GM18861 (cell line): ENCODE results near the gene PAF1.
"Not testable (repeated sequence)": the region's sequence is repeated elsewhere in the genome, so short reads cannot be mapped to it uniquely, and the experiment has no call there.

Source experiments
- ATAC-seq: cut with Tn5 transposase; IDR thresholded peaks from one replicate; pipeline ENCODE4 v1.9.1; 2021; ENCODE audit not compliant: unreplicated experiment

PAF1 gene

GRCh38 chr19:39356647-39357046, 34.3 kb downstream of the PAF1 start:
- no peak for ATAC-seq

GRCh38 chr19:39356073-39356472, 34.8 kb downstream of the PAF1 start:
- ATAC-seq, result no peak

- no peak for ATAC-seq
Observed at GRCh38 chr19:39355253-39355652, 35.7 kb downstream of the PAF1 start.

GRCh38 chr19:39352381-39353255, 38.3 kb downstream of the PAF1 start:
- no peak for ATAC-seq

GRCh38 chr19:39351537-39352064, 39.3 kb downstream of the PAF1 start:
- ATAC-seq, result peak; percentile 62

GRCh38 chr19:39350156-39350555, 40.8 kb downstream of the PAF1 start:
- no peak for ATAC-seq

GRCh38 chr19:39349326-39349725, 41.6 kb downstream of the PAF1 start:
- no peak for ATAC-seq

- ATAC-seq, result no peak
Observed at GRCh38 chr19:39347332-39348164, 43.4 kb downstream of the PAF1 start.

- no peak for ATAC-seq
Observed at GRCh38 chr19:39345956-39346355, 45.0 kb downstream of the PAF1 start.

- ATAC-seq, result no peak
Observed at GRCh38 chr19:39342647-39343305, 48.1 kb downstream of the PAF1 start.

GRCh38 chr19:39341719-39342604, 48.9 kb downstream of the PAF1 start, which contains the start of gene SAMD4B:
Gene SAMD4B (plus strand): TSS chr19:39342421. CDS start chr19:39356894, 14,473 bp downstream.
- ATAC-seq, result peak; percentile 74

GRCh38 chr19:39341129-39341718, 49.7 kb downstream of the PAF1 start:
- no peak for ATAC-seq

GRCh38 chr19:39340156-39340555, 50.8 kb downstream of the PAF1 start:
- not testable (repeated sequence) for ATAC-seq

GRCh38 chr19:39339674-39340073, 51.2 kb downstream of the PAF1 start:
- ATAC-seq, result no peak

- no peak for ATAC-seq
Observed at GRCh38 chr19:39336483-39336882, 54.4 kb downstream of the PAF1 start.
